Thymus (tissue), 11 donors: ENCODE measurements around the gene UBE2D4. TPM values are rescaled to one million over a fixed set of nuclear protein-coding genes. Genes with fewer than 3 reads are reported as not detected.
"Not testable (repeated sequence)": the region's sequence is repeated elsewhere in the genome, so short reads cannot be mapped to it uniquely, and the experiment has no call there.

ENCODE experiments used
- DNase-seq, 9 donors: peaks; one replicate each; pipeline ENCODE4 v3.0.0-alpha.2; 2013; ENCODE audit warnings: low spot score in 9 of 9, low read depth in 6 of 9, missing footprints in 1 of 9
- H3K27ac ChIP-seq, 2 donors: one replicate each; pipeline ENCODE4 v1.5.1; 2013; ENCODE audit warnings: control low read depth in 1 of 2, low read depth in 1 of 2, low read length in 1 of 2, mild to moderate bottlenecking in 1 of 2, moderate library complexity in 1 of 2
- H3K27me3 ChIP-seq, 2 donors: one replicate each; pipeline ENCODE4 v1.5.1; 2013; ENCODE audit warnings: low read length in 1 of 2; ENCODE audit not compliant: control insufficient read depth in 2 of 2, insufficient read depth in 1 of 2
- H3K36me3 ChIP-seq, 2 donors: one replicate each; pipeline ENCODE4 v1.5.1; 2013; ENCODE audit warnings: low read length in 1 of 2, mild to moderate bottlenecking in 1 of 2, moderate library complexity in 1 of 2; ENCODE audit not compliant: control insufficient read depth in 2 of 2, insufficient read depth in 2 of 2
- H3K4me1 ChIP-seq, 2 donors: one replicate each; pipeline ENCODE4 v1.5.1; 2013; ENCODE audit warnings: low read length in 2 of 2; ENCODE audit not compliant: control insufficient read depth in 2 of 2, insufficient read depth in 2 of 2
- H3K4me3 ChIP-seq, 2 donors: one replicate each; pipeline ENCODE4 v1.5.1; 2013; ENCODE audit warnings: low read length in 2 of 2, control low read depth in 1 of 2, mild to moderate bottlenecking in 1 of 2
- H3K9me3 ChIP-seq, 2 donors: one replicate each; pipeline ENCODE4 v1.5.1; 2013; ENCODE audit warnings: low read length in 1 of 2, mild to moderate bottlenecking in 1 of 2; ENCODE audit not compliant: control insufficient read depth in 2 of 2, insufficient read depth in 1 of 2
- WGBS: extraction: QIAGEN DNeasy Blood & Tissue Kit; methylation state at CpG from one replicate; pipeline ENCODE4 v1.1.7; 2013; 5-methylcytosine and 5-hydroxymethylcytosine counted together
- polyA plus RNA-seq: library from polyadenylated mRNA; stranded (reverse); fragments of 200-250 nt; gene quantifications from one replicate; pipeline ENCODE4 v1.2.3, GENCODE V29; 2013
- total RNA-seq: library from RNA; stranded (reverse); fragments of 120-200 nt; gene quantifications from one replicate; pipeline ENCODE4 v1.2.4, GENCODE V29; 2013
- donor health status: healthy.

UBE2D4 gene
- total and polyA plus RNA-seq, 2 donors = 6.7 to 10.2 TPM

- 97% methylated on average over 5 of the region's 5 CpGs for WGBS
- H3K4me3 ChIP-seq = no peak overlapping the region
- no peak overlapping the region for H3K27ac ChIP-seq
- H3K9me3 ChIP-seq = no peaks in the 10 kb centered on the region
- H3K36me3 ChIP-seq = peaks cover 7 to 14% of the 10 kb centered on the region in 2 donors
- DNase-seq = no peak
- peaks cover 9 to 20% of the 10 kb centered on the region in 2 donors for H3K4me1 ChIP-seq
- no peaks in the 10 kb centered on the region for H3K27me3 ChIP-seq
These were observed 26.8 kb downstream of the UBE2D4 start for GRCh38 chr7:43953071-43953470.

- Histone ChIP-seq H3K36me3 (peaks cover 7 to 14% of the 10 kb centered on the region in 2 donors), H3K27ac (no peak overlapping the region), H3K27me3 (no peaks in the 10 kb centered on the region), H3K4me3 (no peak overlapping the region), H3K4me1 (peaks cover 9 to 20% of the 10 kb centered on the region in 2 donors), H3K9me3 (no peaks in the 10 kb centered on the region)
- 84% methylated on average over 3 of the region's 3 CpGs for WGBS
- DNase-seq = peak in 6 of 9 donors; percentile 6 to 70 (median 32)
These were observed 28.4 kb downstream of the UBE2D4 start for GRCh38 chr7:43954524-43955228.

DNA sequence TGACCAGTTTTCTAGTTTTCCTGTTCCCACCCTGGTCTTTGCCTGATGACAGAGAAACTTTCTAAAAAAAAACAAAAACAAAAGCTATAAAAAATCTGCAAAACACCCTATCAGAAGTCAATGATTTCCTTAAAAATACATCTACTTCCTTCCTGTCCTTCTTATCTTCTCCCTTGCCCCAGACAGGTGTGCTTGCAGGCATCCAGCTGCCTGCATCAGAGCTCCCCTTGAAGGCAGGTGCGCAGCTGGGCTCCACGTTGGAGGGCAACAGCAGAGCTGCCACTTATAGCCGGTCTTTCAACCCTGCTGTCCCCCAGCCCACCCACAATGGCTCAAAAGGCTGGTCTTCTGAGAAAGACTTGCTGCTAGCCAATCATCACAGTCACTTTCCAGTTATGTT, 29.8 kb downstream of the UBE2D4 start:
- Histone ChIP-seq H3K4me3 (no peak overlapping the region), H3K27ac (no peak overlapping the region), H3K27me3 (no peaks in the 10 kb centered on the region), H3K9me3 (no peaks in the 10 kb centered on the region), H3K36me3 (peaks cover 7 to 9% of the 10 kb centered on the region in 2 donors), H3K4me1 (peaks cover 9 to 20% of the 10 kb centered on the region in 2 donors)
- WGBS = 34% methylated on average over 3 of the region's 3 CpGs
- peak in 6 of 9 donors; percentile 3 to 71 (median 42) for DNase-seq

DNA sequence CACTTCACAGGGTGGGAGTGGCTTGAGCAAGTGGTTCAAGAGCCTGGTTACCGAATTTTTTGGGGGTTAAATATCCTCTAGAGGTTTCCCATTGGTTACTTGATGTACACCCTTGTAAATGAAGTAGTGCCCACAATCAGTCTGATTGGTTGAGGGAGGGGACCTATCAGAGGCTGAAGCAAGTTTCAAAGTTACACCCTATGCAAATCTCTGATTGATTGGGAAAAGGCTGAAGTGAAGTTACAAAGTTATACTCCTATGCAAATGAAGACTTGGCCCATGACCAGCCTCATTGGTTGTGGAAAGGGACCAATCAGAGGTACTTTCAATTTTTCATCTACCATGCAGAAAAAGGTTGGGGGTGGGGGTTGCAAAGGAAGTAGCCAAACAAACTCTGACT, 34.7 kb downstream of the UBE2D4 start:
- Histone ChIP-seq H3K27me3 (no peaks in the 10 kb centered on the region), H3K9me3 (no peaks in the 10 kb centered on the region), H3K4me1 (peaks cover 3% of the 10 kb centered on the region in 2 donors), H3K4me3 (no peak overlapping the region), H3K36me3 (peaks cover 0 to 3% of the 10 kb centered on the region in 2 donors), H3K27ac (no peak overlapping the region)
- 51% methylated on average over 1 of the region's 1 CpG for WGBS
- DNase-seq = no peak

DNA sequence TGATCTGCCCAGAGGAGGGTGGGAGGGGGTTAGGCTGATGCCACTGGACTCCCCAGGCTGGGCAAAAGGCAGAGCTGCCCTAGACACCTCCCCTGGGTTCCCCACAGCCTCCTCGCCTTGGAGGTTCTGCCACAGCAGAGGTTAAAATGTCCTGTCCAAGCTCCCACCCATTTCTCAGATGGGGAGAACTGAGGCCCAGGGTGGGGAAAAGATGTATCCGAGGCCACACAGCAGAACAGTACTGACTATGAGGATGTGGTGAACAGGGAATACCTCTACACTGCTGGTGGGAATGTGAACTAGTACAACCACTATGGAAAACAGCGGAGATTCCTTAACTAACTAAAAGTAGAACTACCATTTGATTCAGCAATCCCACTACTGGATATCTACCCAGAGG, 40.2 kb downstream of the UBE2D4 start:
- not testable (repeated sequence) for H3K9me3 ChIP-seq
- 100% methylated on average over 3 of the region's 3 CpGs for WGBS

GRCh38 chr7:43968172-43969040, 42.2 kb downstream of the UBE2D4 start:
- not testable (repeated sequence) for H3K4me3 ChIP-seq, DNase-seq, H3K9me3 ChIP-seq, H3K27ac ChIP-seq, H3K36me3 ChIP-seq, H3K4me1 ChIP-seq, H3K27me3 ChIP-seq
- 96% methylated on average over 18 of the region's 20 CpGs for WGBS

More for the DNA sequence above, 40.2 kb downstream of the UBE2D4 start:
- H3K4me3 ChIP-seq, H3K27me3 ChIP-seq, H3K4me1 ChIP-seq, DNase-seq, H3K36me3 ChIP-seq, H3K27ac ChIP-seq: not testable (repeated sequence)

- not testable (repeated sequence) for H3K27ac ChIP-seq, H3K4me3 ChIP-seq, H3K36me3 ChIP-seq, H3K4me1 ChIP-seq, DNase-seq, H3K27me3 ChIP-seq, H3K9me3 ChIP-seq
- 92% methylated on average over 11 of the region's 11 CpGs for WGBS
These were observed 43.4 kb downstream of the UBE2D4 start for GRCh38 chr7:43969586-43969985.

DNA sequence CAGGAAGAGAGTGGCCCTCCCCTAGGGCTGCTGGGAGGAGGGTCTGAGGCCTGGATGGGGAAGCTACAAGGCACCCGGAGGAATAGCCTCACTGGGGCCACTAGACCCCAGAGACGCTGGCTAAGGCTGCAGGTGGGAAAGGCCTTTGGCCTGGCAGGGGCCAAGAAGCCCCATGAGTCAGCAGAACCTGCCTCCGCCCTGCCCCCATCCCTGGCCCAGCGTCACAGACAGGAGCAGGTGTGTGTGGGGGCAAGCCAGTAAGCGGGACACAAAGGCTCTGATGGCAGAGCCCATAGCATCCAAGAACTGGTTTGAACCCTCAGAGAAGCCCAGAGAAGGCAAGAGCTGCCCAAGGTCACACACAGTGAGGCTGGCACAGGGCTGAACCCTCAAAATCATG, 44.5 kb downstream of the UBE2D4 start:
- not testable (repeated sequence) for DNase-seq
- 85% methylated on average over 3 of the region's 5 CpGs for WGBS

DNA sequence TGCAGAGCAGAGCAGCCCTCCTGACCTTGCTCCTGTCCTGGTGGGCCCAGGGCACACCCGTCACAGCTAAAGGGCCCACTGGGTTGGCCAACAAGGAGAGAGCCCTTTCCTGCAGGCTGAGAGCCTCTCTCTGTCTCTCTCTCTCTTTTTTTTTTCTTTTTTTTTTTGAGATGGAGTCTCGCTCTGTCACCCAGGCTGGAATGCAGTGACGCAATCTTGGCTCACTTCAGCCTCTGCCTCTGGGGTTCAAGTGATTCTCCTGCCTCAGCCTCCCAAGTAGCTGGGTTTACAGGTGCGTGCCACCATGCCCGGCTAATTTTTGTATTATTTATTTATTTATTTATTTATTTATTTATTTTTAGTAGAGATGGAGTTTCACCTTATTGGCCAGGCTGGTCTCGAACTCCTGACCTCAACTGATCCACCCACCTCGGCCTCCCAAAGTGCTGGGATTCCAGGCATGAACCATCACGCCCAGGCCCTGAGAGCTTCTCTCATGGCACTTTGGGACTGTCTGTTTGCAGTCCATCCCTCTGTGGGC, 47.9 kb downstream of the UBE2D4 start:
- WGBS = 89% methylated on average over 7 of the region's 8 CpGs
- H3K36me3 ChIP-seq = not testable (repeated sequence)

More for the DNA sequence above, 44.5 kb downstream of the UBE2D4 start:
- H3K27ac ChIP-seq, H3K4me3 ChIP-seq, H3K36me3 ChIP-seq, H3K4me1 ChIP-seq, H3K9me3 ChIP-seq, H3K27me3 ChIP-seq: not testable (repeated sequence)

More for the DNA sequence above, 47.9 kb downstream of the UBE2D4 start:
- not testable (repeated sequence) for H3K27ac ChIP-seq, H3K4me3 ChIP-seq, H3K27me3 ChIP-seq, H3K9me3 ChIP-seq, DNase-seq, H3K4me1 ChIP-seq
